ENCODE results near the gene CTPS2.
A peak's percentile ranks its signal among the peaks of the same experiment; 100 is the strongest.
"Not testable (repeated sequence)": the region's sequence is repeated elsewhere in the genome, so short reads cannot be mapped to it uniquely, and the experiment has no call there.

CTPS2 gene

GRCh38 chrX:16712548-16713155, at the start of gene CTPS2:
Gene CTPS2, minus strand, starts transcription at chrX:16712669. Its CDS starts 9,767 bp downstream, at chrX:16702902.
- peak; percentile 47 for DNase-seq (ENCODE audit: low read depth)

DNA sequence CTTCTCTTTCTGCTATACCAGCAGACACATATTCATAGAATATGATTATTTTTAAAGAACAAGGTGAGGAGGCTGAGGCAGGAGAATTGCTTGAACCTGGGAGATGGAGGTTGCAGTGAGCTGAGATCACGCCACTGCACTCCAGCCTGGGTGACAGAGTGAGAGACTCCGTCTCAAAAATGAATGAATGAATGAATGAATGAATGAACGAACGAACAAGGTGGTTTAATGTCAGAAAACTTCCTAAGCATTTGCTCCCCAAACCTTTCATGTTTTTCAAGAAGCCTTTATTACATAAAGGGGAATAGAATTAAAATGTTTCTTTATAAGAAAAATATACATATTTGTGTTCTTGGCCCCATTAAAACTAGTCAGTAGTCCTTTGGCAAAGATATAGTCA, 49.0 kb upstream of the CTPS2 start:
- DNase-seq (ENCODE audit: low read depth), result not testable (repeated sequence)

DNA sequence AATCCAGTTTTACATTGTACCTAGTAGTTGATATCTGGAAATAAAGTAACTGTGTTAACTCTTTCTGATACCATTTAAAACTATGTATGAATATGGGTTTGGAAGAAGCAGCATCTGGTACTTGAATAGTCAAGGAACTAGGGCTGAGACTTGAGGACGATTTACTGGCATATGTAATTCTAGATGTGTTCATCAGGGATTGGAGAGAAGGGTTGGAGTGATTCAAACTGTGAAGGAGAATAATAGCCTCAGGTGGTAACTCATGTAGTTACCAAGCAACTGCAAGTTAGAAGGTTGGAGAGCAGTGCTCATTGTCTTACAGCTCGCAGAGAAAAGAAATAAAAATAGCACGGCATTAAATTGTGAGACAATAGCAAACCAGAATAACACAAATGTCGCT, 44.3 kb upstream of the CTPS2 start:
- no peak for DNase-seq (ENCODE audit: low read depth)

- no peak for DNase-seq (ENCODE audit: low read depth)
These were observed 41.5 kb upstream of the CTPS2 start for GRCh38 chrX:16754019-16754418.

DNA sequence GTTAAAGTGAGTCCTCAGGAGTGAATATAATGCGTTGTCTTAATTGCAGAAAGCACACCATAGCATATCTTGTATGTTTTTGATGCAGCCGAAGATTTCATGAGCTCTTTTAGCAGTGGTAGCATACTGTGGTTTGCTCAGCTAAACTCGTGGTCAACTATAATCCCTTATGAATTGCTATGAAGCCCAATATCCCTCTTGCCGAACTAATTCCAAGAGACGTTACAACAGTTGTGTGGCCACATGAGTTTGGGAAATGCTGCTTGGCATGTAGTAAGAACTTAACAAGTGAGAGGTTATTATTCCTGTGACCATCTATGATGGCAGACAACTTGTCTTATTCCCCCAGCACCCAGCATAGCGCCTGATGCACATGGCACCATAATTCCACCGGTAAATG, 37.7 kb upstream of the CTPS2 start:
- no peak for DNase-seq (ENCODE audit: low read depth)

GRCh38 chrX:16748425-16748824, 36.0 kb upstream of the CTPS2 start:
- DNase-seq (ENCODE audit: low read depth), result no peak

- DNase-seq (ENCODE audit: low read depth), result no peak
These were observed 33.2 kb upstream of the CTPS2 start for GRCh38 chrX:16745659-16746058.

DNA sequence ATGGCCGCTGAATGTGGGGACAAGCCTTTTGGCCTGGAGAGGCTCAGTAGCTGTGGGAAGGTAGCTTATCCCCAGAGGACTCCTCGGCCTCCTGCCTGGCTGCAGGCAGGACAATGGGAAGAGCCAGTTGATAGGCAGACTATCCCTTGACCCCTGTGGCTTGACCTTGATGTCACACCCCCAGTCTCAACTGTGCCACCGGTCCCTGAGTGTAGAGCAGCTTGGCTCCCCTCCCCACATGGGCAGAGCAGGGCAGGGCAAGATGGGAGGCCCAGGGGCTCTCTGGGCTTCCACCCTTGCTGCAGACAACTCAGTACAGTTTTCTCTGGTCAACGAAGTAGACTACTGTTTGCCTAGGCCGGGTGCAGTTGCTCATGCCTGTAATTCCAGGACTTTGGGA, 32.6 kb upstream of the CTPS2 start:
- DNase-seq (ENCODE audit: low read depth), result no peak

- DNase-seq (ENCODE audit: low read depth), result no peak
These were observed 31.3 kb upstream of the CTPS2 start for GRCh38 chrX:16743604-16744325.

GRCh38 chrX:16739574-16739973, 27.1 kb upstream of the CTPS2 start:
- DNase-seq (ENCODE audit: low read depth), result no peak

DNA sequence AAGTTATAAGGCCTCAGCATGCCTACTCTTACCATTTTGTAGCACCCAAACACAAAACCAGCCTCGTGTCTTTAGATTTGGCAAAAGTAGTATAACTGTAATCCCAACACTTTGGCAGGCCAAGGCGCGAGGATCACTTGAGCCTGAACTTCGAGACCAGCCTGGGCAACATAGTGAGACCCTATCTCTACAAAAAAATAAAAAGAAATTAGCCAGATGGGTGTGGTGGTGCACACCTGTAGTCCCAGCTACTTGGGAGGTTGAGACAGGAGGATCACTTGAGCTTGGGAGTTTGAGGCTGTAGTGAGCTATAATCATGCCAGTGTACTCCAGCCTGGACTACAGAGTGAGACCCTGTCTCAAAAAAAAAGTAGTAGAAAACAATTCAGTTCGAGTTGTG, 24.6 kb upstream of the CTPS2 start:
- no peak for DNase-seq (ENCODE audit: low read depth)

GRCh38 chrX:16733013-16733412, 20.5 kb upstream of the CTPS2 start:
- no peak for DNase-seq (ENCODE audit: low read depth)

DNA sequence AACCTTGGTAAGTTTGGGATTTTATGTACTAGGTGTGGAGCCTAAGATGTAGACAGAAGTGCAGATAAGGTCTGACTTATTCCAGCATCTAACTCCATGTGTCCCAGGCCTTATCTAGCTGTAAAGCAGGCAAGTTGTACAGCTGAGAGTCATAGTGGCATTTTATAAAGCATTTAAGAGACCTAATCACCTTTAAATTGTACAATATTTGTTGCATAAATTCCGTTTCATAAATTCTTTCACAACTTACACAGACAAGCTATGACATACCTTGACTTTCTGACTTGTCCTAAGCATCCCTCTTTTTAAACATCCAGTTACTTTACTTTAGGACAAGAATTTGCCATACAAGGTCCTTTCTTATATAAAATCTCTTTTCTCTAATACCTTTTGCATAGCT, 18.0 kb upstream of the CTPS2 start:
- DNase-seq (ENCODE audit: low read depth), result no peak

DNA sequence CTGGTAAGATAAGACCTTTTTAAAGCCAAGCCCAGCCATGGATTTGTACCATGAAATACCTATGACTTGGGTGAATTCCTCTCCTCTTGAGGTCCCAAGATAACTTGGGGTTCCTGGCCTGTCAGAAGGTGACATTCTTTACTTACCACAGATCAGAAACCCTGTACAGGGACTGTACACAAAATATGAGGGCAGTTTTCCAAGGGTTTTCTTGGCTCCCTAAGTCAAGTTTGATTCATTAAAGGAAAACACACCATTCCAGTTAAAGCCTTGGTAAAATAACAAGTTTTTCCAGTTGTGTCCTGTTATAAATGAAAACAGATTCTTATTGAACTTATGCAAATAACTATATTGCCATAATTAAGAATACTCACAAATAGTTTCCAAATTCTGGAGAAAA, 15.2 kb upstream of the CTPS2 start:
- no peak for DNase-seq (ENCODE audit: low read depth)

DNA sequence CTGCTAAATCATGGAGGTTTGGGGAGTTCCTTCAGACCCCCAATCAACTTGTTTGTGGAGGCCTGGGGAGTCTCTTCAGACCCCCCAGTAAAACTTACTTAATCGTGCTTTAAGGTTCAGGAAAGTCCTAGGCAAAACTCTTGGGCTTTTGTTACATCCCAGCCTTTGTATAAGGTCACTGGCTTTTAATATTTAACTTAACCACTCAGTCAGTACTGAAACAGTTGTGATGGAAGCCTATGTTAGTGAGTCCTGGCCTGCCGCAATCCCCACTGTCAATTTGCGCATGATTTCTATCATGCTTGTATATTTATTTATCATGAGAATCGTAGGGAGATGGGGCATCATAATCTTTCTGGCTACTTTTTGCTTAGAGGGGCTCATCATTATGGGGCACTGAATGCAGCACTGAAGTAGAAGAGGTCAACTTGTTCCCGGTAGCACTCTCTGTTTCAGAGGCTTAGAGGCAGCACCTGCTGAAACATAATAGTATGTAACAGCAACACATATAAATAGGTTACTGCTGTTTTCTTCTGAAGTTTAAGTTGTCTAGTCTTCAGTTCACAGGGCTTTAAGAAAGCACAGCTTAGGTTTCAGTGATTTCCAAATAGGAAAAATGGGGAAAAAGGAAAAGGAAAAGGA, 14.0 kb upstream of the CTPS2 start:
- DNase-seq (ENCODE audit: low read depth), result not testable (repeated sequence)

DNA sequence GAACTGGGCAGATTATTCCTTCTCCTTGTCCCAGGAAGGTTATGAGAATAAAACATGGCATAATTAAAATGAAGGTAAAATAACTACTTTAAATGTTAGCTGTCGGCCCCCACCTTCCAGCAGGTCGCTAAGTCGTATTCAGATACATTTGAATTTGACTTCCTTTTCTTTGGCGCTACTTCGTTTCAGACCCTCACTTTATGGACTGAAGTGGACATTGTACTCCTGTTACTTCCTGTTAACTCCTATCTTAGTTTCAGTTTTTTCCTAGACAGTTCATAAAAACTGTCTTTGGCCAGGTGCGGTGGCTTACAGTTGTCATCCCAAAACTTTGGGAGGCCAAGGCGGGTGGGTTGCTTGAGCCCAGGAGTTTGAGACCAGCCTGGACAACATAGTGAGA, 12.6 kb upstream of the CTPS2 start:
- DNase-seq (ENCODE audit: low read depth), result no peak

- no peak for DNase-seq (ENCODE audit: low read depth)
These were observed 10.0 kb upstream of the CTPS2 start for GRCh38 chrX:16722481-16722880.

- DNase-seq (ENCODE audit: low read depth), result peak; percentile 85
These were observed 7.0 kb upstream of the CTPS2 start, which contains the start of gene SYAP1 for GRCh38 chrX:16719334-16720084. Gene SYAP1, plus strand, starts transcription at chrX:16719612. Its CDS starts 113 bp downstream, at chrX:16719725.

DNA sequence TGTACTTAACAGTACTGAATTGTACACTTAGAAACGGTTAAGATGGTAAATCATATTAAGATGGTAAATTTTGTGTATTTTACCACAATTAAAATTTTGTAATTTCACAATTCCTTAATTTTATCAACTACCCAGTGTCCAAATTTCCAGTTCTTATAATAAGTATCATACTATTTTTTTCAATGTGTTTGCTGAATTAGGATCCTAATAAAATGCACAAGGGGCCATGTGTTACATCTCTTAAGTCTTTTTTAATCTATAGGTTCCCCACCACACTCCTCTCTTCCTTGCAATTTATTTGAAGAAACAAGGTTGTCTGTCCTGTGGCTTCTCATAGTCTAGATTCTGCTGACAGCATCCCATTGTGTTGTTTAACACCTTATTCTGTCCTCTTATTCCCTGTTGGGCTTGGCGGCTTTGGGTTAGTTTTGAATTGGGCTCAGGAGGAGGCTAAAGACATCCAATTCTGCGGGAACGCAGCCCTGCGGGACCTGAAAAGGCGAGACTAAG, 6.4 kb upstream of the CTPS2 start:
- DNase-seq (ENCODE audit: low read depth), result no peak

GRCh38 chrX:16716451-16716850, 4.0 kb upstream of the CTPS2 start:
- not testable (repeated sequence) for DNase-seq (ENCODE audit: low read depth)

DNA sequence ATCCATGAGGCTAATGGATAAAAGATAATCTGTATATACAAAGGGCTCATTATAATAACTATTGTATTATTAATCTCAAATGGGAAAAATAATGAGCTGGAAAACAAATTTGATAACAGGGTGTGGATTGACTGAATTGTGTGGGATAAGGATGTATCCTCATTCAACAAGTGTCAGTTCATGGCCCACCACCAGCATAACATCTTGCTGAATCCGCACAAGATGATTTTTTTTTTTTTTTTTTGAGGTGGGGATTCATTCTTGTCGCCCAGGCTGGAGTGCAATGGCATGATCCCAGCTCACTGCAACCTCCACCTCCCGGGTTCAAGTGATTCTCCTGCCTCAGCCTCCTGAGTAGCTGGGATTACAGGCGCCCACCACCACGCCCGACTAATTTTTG, 3.2 kb upstream of the CTPS2 start:
- DNase-seq (ENCODE audit: low read depth), result not testable (repeated sequence)

DNA sequence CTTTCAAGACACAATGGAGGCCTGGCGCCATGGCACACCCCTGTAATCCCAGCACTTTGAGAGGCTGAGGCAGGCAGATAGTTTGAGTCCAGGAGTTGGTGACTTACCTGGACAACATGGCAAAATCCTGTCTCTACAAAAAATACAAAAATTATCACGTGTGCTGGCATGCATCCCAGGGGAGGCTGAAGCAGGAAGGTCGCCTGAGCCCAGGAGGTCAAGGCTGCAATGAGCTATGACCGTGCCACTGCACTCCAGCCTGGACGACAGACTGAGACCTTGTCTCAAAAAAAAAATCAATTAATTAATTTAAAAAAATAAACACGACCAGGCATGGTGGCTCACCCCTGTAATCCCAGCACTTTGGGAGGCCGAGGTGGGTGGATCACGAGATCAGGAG, 2.0 kb upstream of the CTPS2 start:
- DNase-seq (ENCODE audit: low read depth), result no peak
